K562 (cell line): Measurements from ENCODE around the gene BRD3. TPM values are rescaled to one million over a fixed set of nuclear protein-coding genes. Genes with fewer than 3 reads are reported as not detected.
A peak's percentile ranks its signal among the peaks of the same experiment; 100 is the strongest.

Experiments
- ATAC-seq: fragments of 200-7000 bp; cut with Tn5 transposase; 3 replicates; pipeline ENCODE4 v1.9.1; 2020; ENCODE audit warnings: moderate library complexity
- BruUV-seq: library from RNA; stranded (reverse); fragments of 400-500 nt; replicated peaks from 2 replicates; lab custom pipeline; 2021; lab: Mats Ljungman, UMichigan
- CTCF ChIA-PET: fragments of 300-600 bp; formaldehyde crosslinking; extraction: SDS; loops from one replicate; lab custom pipeline; 2021; ENCODE audit warnings: low intra/inter-chr PET ratio; lab: Yijun Ruan, JAX
- POLR2A ChIA-PET: fragments of 300-600, 350-650 bp; sonication (Branson Sonifier 250); formaldehyde crosslinking; extraction: SDS; loops from one replicate; lab custom pipeline; 2021; ENCODE audit warnings: antibody characterized with exemption, inconsistent platforms; lab: Yijun Ruan, JAX
- DNase-seq, 4 experiments: peaks; one replicate each; pipeline versions ENCODE4 v3.0.0 to v3.0.0-alpha.2; 2011 to 2018; ENCODE audit warnings: low spot score in 3 of 4, mixed read lengths in 3 of 4; ENCODE audit errors: extremely low read depth in 1 of 4
- FAIRE-seq: peaks from 2 replicates; lab custom pipeline; 2011; peaks lifted over from hg19 to GRCh38; lab: Jason Lieb, UNC
- H2AFZ ChIP-seq: 2 replicates; pipeline ENCODE4 v1.6.0; 2011; ENCODE audit warnings: low read depth, low read length, control low read depth, inconsistent platforms
- H3K27ac ChIP-seq: fragments of 200-600 bp; 3 replicates; pipeline ENCODE4 v1.8.0; 2011; ENCODE audit warnings: low read depth, mild to moderate bottlenecking, control low read depth, inconsistent platforms, low read length, moderate library complexity, mixed read lengths; ENCODE audit errors: extremely low read depth
- H3K27me3 ChIP-seq, 2 experiments: fragments of 300-600 bp in 1 of 2; 2 replicates in 1 of 2; 3 replicates in 1 of 2; pipeline versions ENCODE4 v1.6.0 to v1.8.0; 2011; ENCODE audit warnings: inconsistent platforms in 2 of 2, low read length in 2 of 2, mild to moderate bottlenecking in 1 of 2, mixed read lengths in 1 of 2, moderate library complexity in 1 of 2; ENCODE audit not compliant: control insufficient read depth in 2 of 2, insufficient read depth in 2 of 2
- H3K36me3 ChIP-seq: fragments of 300-600 bp; 3 replicates; pipeline ENCODE4 v1.8.0; 2011; ENCODE audit warnings: mild to moderate bottlenecking, low read length, inconsistent platforms; ENCODE audit not compliant: control insufficient read depth, insufficient read depth
- H3K4me1 ChIP-seq, 2 experiments: fragments of 200-600 bp in 1 of 2; replicated peaks in 1 of 2; 2 replicates in 1 of 2; 3 replicates in 1 of 2; pipeline versions ENCODE4 v1.5.1 to v1.8.0; 2011; ENCODE audit warnings: inconsistent platforms in 2 of 2, low read length in 2 of 2, mild to moderate bottlenecking in 1 of 2, mixed read lengths in 1 of 2, moderate library complexity in 1 of 2; ENCODE audit not compliant: control insufficient read depth in 2 of 2, insufficient read depth in 2 of 2
- H3K4me2 ChIP-seq: 2 replicates; pipeline ENCODE4 v1.6.1; 2011; ENCODE audit warnings: low read length, control low read depth, inconsistent platforms, mixed read lengths; ENCODE audit not compliant: insufficient read depth
- H3K4me3 ChIP-seq: fragments of 200-600 bp; sonication (generic), shearing (Covaris generic); 2 replicates; pipeline ENCODE4 v1.5.1; 2016; ENCODE audit warnings: control low read depth, inconsistent platforms
- H3K79me2 ChIP-seq: fragments of 200-600 bp; 3 replicates; pipeline ENCODE4 v1.8.0; 2011; ENCODE audit warnings: low read length, inconsistent platforms; ENCODE audit not compliant: control insufficient read depth, insufficient read depth
- H3K9ac ChIP-seq, 2 experiments: 2 replicates each; pipeline versions ENCODE4 v1.6.0 to v1.6.1; 2011; ENCODE audit warnings: low read depth in 2 of 2, low read length in 2 of 2, control low read depth in 1 of 2, inconsistent platforms in 1 of 2, mild to moderate bottlenecking in 1 of 2, mixed read lengths in 1 of 2; ENCODE audit not compliant: insufficient read depth in 1 of 2
- H3K9me1 ChIP-seq: one replicate; pipeline ENCODE4 v1.6.0; 2011; ENCODE audit warnings: inconsistent platforms, mild to moderate bottlenecking, low read length, moderate library complexity; ENCODE audit not compliant: control insufficient read depth, insufficient read depth
- H3K9me3 ChIP-seq: replicated peaks from 2 replicates; pipeline ENCODE4 v1.5.1; 2011; ENCODE audit warnings: low read depth, low read length, inconsistent platforms; ENCODE audit not compliant: control insufficient read depth, insufficient read depth
- H4K20me1 ChIP-seq: replicated peaks from 2 replicates; pipeline ENCODE4 v1.6.1; 2011; ENCODE audit warnings: low read length, inconsistent platforms, mixed read lengths; ENCODE audit not compliant: control insufficient read depth, insufficient read depth
- ATF6 ChIP-seq: sonication (generic); formaldehyde crosslinking; IDR thresholded peaks from 2 replicates; pipeline ENCODE4 v1.4.0; 2020; ENCODE audit warnings: mild to moderate bottlenecking, missing genetic modification reagents
- NR2F6 ChIP-seq: fragments of 450-650 bp; formaldehyde crosslinking; IDR thresholded peaks from 2 replicates; pipeline ENCODE4 v1.4.0; 2020; ENCODE audit warnings: mild to moderate bottlenecking
- POLR2G ChIP-seq: fragments of 200-400 bp; formaldehyde crosslinking; IDR thresholded peaks from 2 replicates; pipeline ENCODE4 v1.6.1; 2017; ENCODE audit warnings: low read depth, mild to moderate bottlenecking, antibody characterized with exemption, low read length, moderate library complexity
- WGBS: fragments of 100-300 bp; shearing (Covaris generic); methylation state at CpG from one replicate; pipeline ENCODE4 v1.1.6; 2016; ENCODE audit warnings: low coverage, mixed read lengths; ENCODE audit not compliant: insufficient coverage; ENCODE audit errors: missing lambda C conversion rate; 5-methylcytosine and 5-hydroxymethylcytosine counted together
- in situ Hi-C: fragments of 300-500 bp; cut with MboI; formaldehyde crosslinking; loops from 4 replicates; pipeline ENCODE4 v1.15.0; 2018; ENCODE audit warnings: inconsistent platforms, mixed read lengths
- intact Hi-C: fragments of 100-400 bp; cut with micrococcal nuclease; formaldehyde crosslinking; loops from 2 replicates; pipeline ENCODE4 v1.14.2; 2022
- polyA plus RNA-seq, 8 experiments: library from polyadenylated mRNA; depleted of rRNA in 4 of 8; stranded (reverse) in 5 of 8; unstranded in 3 of 8; fragments of >200 nt; fragmentation: Nextera tagmentation in 2 of 8; fragmentation: Illumina TruSeq in 1 of 8; extraction: Ambion mirVana in 2 of 8; extraction: Trizol in 1 of 8; gene quantifications; 2 replicates each; pipeline versions ENCODE4 v1.2.1 to v1.2.3, GENCODE V29; 2011 to 2014; ENCODE audit warnings: inconsistent platforms in 1 of 8, missing spikeins in 1 of 8
- total RNA-seq, 7 experiments: library from RNA; depleted of rRNA in 6 of 7; stranded (reverse); fragments of >200 nt in 6 of 7; fragmentation: Illumina TruSeq in 2 of 7; extraction: Trizol in 2 of 7; gene quantifications; 2 replicates each; pipeline versions ENCODE4 v1.2.1 to v1.2.3, GENCODE V29; 2011 to 2021; ENCODE audit warnings: low replicate concordance in 1 of 7
- TF ChIP-seq, protein P1 (sequence below): sonication (generic); formaldehyde crosslinking; IDR thresholded peaks from 2 replicates; pipeline ENCODE4 v1.8.1; 2023; ENCODE audit warnings: mild to moderate bottlenecking, missing genetic modification reagents

Gene BRD3
- total and polyA plus RNA-seq, 9 of the 15 experiments (the other 6 are each of a cell fraction or from before 2014, with no cell fraction given), result 0.82 to 37.1 (median 4.2) TPM

DNA sequence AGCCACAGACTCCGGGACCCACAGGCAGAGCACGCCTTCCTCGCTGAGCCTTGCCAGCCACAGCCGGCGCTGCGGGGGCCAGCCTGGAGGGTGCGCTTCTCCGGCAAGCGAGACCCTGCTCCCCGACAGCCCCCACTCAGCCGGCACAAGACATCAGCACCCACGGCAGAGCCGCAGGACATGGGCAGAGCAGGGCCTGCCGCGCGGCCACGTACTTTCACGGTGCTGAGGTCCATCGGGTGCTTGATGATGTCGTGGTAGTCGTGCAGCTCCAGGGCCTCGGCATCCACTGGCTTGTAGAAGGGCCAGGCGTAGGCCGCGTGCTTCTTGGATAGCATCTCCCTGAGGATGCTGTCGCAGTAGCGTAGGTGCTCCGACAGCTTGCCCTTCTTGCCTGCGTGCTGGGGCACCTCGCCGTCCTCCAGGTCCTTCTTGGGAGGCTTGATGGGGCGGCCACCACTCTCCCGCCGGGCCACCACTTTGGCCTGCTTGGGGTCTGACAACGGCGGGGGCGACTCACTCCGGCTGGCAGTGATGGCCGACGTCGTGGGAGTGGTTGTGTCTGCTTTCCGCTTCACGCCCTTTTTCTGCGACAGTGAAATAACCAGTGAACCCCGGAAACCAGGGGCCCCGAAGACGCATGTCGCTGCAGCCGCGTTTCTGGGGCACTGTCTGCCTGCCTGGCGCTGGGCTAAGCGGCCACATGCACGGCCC lies 19.8 kb downstream of the BRD3 start (continued):
- TF ChIP-seq ATF6 (CRISPR knock-in tag) (no peak), NR2F6 (no peak)
- TF ChIP-seq, protein P1, sequence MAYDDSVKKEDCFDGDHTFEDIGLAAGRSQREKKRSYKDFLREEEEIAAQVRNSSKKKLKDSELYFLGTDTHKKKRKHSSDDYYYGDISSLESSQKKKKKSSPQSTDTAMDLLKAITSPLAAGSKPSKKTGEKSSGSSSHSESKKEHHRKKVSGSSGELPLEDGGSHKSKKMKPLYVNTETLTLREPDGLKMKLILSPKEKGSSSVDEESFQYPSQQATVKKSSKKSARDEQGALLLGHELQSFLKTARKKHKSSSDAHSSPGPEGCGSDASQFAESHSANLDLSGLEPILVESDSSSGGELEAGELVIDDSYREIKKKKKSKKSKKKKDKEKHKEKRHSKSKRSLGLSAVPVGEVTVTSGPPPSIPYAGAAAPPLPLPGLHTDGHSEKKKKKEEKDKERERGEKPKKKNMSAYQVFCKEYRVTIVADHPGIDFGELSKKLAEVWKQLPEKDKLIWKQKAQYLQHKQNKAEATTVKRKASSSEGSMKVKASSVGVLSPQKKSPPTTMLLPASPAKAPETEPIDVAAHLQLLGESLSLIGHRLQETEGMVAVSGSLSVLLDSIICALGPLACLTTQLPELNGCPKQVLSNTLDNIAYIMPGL (CRISPR knock-in tag), result no peak

- Histone ChIP-seq H3K27me3 (no peaks in the 10 kb centered on the region), H2AFZ (no peak overlapping the region), H3K4me2 (no peak overlapping the region), H3K36me3 (peaks cover 57% of the 10 kb centered on the region; the same call in 1 of the 3 replicates), H4K20me1 (no peaks in the 10 kb centered on the region), H3K4me3 (no peak overlapping the region), H3K79me2 (no peaks in the 10 kb centered on the region), H3K9me3 (no peaks in the 10 kb centered on the region), H3K27ac (no peak overlapping the region), H3K9ac (no peak overlapping the region; a peak in 1 of 4 replicates), H3K9me1 (no peaks in the 10 kb centered on the region), H3K4me1 (peaks cover 0 to 20% of the 10 kb centered on the region in 2 experiments; a peak in 2 of 5 replicates)
- WGBS, result 86% methylated on average over 13 of the region's 21 CpGs
- peak; percentile 42; the same call in 1 of the 2 replicates for TF ChIP-seq POLR2G
- no peak for TF ChIP-seq NR2F6
- CTCF ChIA-PET, result no interaction called here
- FAIRE-seq (no peak), DNase-seq (no peak), ATAC-seq (no peak)
- POLR2A ChIA-PET, result interaction anchor here (0.6 to 0.7 kb wide), 3 partner anchors 14 to 1734 kb away, joined by 3 to 5 read pairs (median 3); no protein-coding TSS in a partner anchor
- in situ Hi-C loops, result no loop called here
- intact Hi-C loops, result no loop called here
- BruUV-seq, result no TSS peak
Observed at GRCh38 chr9:134046894-134047681, 20.7 kb downstream of the BRD3 start.
